ENCODE measurements around the gene WDR45B.

The WDR45B gene

GRCh38 chr17:82569621-82570020 is 78.6 kb downstream of the WDR45B start:
- Histone ChIP-seq H3K4me3 (ENCODE audit: low read depth, low read length, poor library complexity, severe bottlenecking) (no peak overlapping the region), H3K4me2 (ENCODE audit: low read length) (no peak overlapping the region), H3K27me3 (ENCODE audit: insufficient read depth, low read length) (no peaks in the 10 kb centered on the region), H3K9me3 (ENCODE audit: low read length) (no peaks in the 10 kb centered on the region), H3K9ac (ENCODE audit: low read length) (no peak overlapping the region), H3K36me3 (ENCODE audit: insufficient read depth, low read length) (peaks cover 97% of the 10 kb centered on the region), H4K20me1 (ENCODE audit: insufficient read depth, low read length) (no peaks in the 10 kb centered on the region), H3F3A (ENCODE audit: insufficient read depth, low read length) (no peaks in the 10 kb centered on the region), H3K27ac (ENCODE audit: low read depth, low read length, poor library complexity, severe bottlenecking) (peak overlapping the region; percentile 70), H3K9me2 (ENCODE audit: low read depth, low read length) (no peaks in the 10 kb centered on the region), H2AFZ (ENCODE audit: low read length) (no peak overlapping the region), H3K79me2 (ENCODE audit: insufficient read depth, low read length) (peaks cover 7% of the 10 kb centered on the region; the same call in 1 of the 2 replicates), H3K4me1 (ENCODE audit: insufficient read depth, low read length, severe bottlenecking) (peaks cover 47% of the 10 kb centered on the region)
- TF ChIP-seq, protein P1, sequence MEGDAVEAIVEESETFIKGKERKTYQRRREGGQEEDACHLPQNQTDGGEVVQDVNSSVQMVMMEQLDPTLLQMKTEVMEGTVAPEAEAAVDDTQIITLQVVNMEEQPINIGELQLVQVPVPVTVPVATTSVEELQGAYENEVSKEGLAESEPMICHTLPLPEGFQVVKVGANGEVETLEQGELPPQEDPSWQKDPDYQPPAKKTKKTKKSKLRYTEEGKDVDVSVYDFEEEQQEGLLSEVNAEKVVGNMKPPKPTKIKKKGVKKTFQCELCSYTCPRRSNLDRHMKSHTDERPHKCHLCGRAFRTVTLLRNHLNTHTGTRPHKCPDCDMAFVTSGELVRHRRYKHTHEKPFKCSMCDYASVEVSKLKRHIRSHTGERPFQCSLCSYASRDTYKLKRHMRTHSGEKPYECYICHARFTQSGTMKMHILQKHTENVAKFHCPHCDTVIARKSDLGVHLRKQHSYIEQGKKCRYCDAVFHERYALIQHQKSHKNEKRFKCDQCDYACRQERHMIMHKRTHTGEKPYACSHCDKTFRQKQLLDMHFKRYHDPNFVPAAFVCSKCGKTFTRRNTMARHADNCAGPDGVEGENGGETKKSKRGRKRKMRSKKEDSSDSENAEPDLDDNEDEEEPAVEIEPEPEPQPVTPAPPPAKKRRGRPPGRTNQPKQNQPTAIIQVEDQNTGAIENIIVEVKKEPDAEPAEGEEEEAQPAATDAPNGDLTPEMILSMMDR (IDR thresholded peaks at IDR 0.05; ENCODE audit: low read length), result no peak
- no peak for TF ChIP-seq EZH2 (IDR thresholded peaks at IDR 0.05; ENCODE audit: borderline replicate concordance, low read length)

GRCh38 chr17:82568997-82569393 is 79.2 kb downstream of the WDR45B start:
- Histone ChIP-seq H3K9ac (ENCODE audit: low read length) (no peak overlapping the region), H4K20me1 (ENCODE audit: insufficient read depth, low read length) (no peaks in the 10 kb centered on the region)
- TF ChIP-seq, protein P1 (IDR thresholded peaks at IDR 0.05; ENCODE audit: low read length), result no peak
- no peak for TF ChIP-seq EZH2 (IDR thresholded peaks at IDR 0.05; ENCODE audit: borderline replicate concordance, low read length)

GRCh38 chr17:82567286-82567685 is 81.0 kb downstream of the WDR45B start:
- Histone ChIP-seq H3K9me2 (ENCODE audit: low read depth, low read length) (no peaks in the 10 kb centered on the region), H4K20me1 (ENCODE audit: insufficient read depth, low read length) (no peaks in the 10 kb centered on the region), H3K9ac (ENCODE audit: low read length) (no peak overlapping the region), H3K36me3 (ENCODE audit: insufficient read depth, low read length) (peaks cover 89% of the 10 kb centered on the region), H3K4me2 (ENCODE audit: low read length) (no peak overlapping the region), H3K79me2 (ENCODE audit: insufficient read depth, low read length) (peaks cover 21% of the 10 kb centered on the region), H2AFZ (ENCODE audit: low read length) (no peak overlapping the region), H3K27ac (ENCODE audit: low read depth, low read length, poor library complexity, severe bottlenecking) (no peak overlapping the region), H3K27me3 (ENCODE audit: insufficient read depth, low read length) (no peaks in the 10 kb centered on the region), H3F3A (ENCODE audit: insufficient read depth, low read length) (no peaks in the 10 kb centered on the region), H3K4me1 (ENCODE audit: insufficient read depth, low read length, severe bottlenecking) (peaks cover 46% of the 10 kb centered on the region), H3K4me3 (ENCODE audit: low read depth, low read length, poor library complexity, severe bottlenecking) (no peak overlapping the region), H3K9me3 (ENCODE audit: low read length) (no peaks in the 10 kb centered on the region)
- TF ChIP-seq, protein P1 (IDR thresholded peaks at IDR 0.05; ENCODE audit: low read length), result no peak
- no peak for TF ChIP-seq EZH2 (IDR thresholded peaks at IDR 0.05; ENCODE audit: borderline replicate concordance, low read length)

More at GRCh38 chr17:82568997-82569393, 79.2 kb downstream of the WDR45B start:
- no peak overlapping the region for H2AFZ ChIP-seq (ENCODE audit: low read length)
- peaks cover 96% of the 10 kb centered on the region for H3K36me3 ChIP-seq (ENCODE audit: insufficient read depth, low read length)
- no peaks in the 10 kb centered on the region for H3K9me3 ChIP-seq (ENCODE audit: low read length)
- no peak overlapping the region; the same call in 1 of the 2 replicates for H3K4me2 ChIP-seq (ENCODE audit: low read length)
- peaks cover 7% of the 10 kb centered on the region; the same call in 1 of the 2 replicates for H3K79me2 ChIP-seq (ENCODE audit: insufficient read depth, low read length)
- H3K27me3 ChIP-seq (ENCODE audit: insufficient read depth, low read length), result no peaks in the 10 kb centered on the region
- peaks cover 47% of the 10 kb centered on the region for H3K4me1 ChIP-seq (ENCODE audit: insufficient read depth, low read length, severe bottlenecking)
- peak overlapping the region; percentile 70 for H3K27ac ChIP-seq (ENCODE audit: low read depth, low read length, poor library complexity, severe bottlenecking)
- no peaks in the 10 kb centered on the region for H3F3A ChIP-seq (ENCODE audit: insufficient read depth, low read length)
- H3K9me2 ChIP-seq (ENCODE audit: low read depth, low read length), result no peaks in the 10 kb centered on the region
- no peak overlapping the region for H3K4me3 ChIP-seq (ENCODE audit: low read depth, low read length, poor library complexity, severe bottlenecking)

All from OCI-LY1 (cell line).